Gastroesophageal sphincter (tissue), 2 donors: ENCODE data around the gene ORAI3.

Experiments used
- EP300 ChIP-seq: sonication (generic); formaldehyde crosslinking; IDR thresholded peaks from one replicate; pipeline ENCODE4 v1.6.1; 2017; ENCODE audit warnings: antibody characterized with exemption, mild to moderate bottlenecking
- POLR2A ChIP-seq, 2 donors: fragments of 450-650 bp; IDR thresholded peaks; one replicate each; pipeline ENCODE4 v1.6.1; 2017; ENCODE audit warnings: antibody characterized with exemption in 2 of 2, mild to moderate bottlenecking in 2 of 2, moderate library complexity in 1 of 2

DNA sequence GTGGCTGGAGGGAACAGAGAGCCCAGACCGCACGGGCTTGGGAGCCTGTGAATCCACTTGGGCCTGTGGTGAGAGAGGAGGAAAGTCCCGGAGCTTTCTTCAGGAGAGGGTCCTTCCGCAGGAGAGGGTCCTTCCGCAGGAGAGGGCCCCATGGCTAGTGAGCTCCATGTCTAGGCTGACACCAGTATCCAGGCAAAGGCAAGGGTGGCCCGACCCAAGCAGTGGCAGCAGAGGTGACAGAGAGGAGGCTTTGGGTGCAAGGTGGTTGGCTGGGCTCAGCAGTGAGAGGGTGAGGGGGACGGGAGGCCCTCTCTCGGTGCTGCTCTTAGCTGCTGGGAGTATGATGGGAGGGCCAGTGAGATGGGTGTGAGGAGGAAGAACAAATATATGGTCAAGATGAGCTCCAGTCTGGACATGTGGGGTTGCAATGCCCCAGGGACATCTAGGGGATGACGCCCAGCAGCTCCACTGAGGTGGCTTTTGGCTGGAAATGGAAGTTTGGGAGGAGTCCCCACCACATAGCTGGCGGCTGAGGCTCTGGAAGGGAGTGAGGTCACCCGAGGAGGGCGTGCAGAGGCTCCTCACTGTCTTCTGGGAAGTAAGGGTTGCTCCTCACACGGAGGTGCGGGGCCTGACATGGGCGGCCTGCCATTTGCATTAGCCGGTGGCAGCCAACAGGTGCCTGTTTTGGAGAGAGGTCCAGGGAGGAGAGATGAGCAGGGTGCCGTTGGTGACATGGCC, 33.9 kb downstream of the ORAI3 start:
- TF ChIP-seq EP300 (no peak), POLR2A (IDR thresholded peaks at IDR 0.05) (no peak)
